Keratinocyte (primary cell): Measurements from ENCODE around the gene MAGI2.

Source experiments
- CTCF ChIP-seq, 3 experiments: IDR thresholded peaks in 1 of 3; conservative IDR thresholded peaks in 1 of 3; optimal IDR thresholded peaks in 1 of 3; 2 replicates in 2 of 3; 3 replicates in 1 of 3; pipeline versions ENCODE3 to v1.5.1; 2011; ENCODE audit warnings: low read length in 3 of 3, mild to moderate bottlenecking in 3 of 3, moderate library complexity in 2 of 3, control low read depth in 1 of 3, inconsistent platforms in 1 of 3; ENCODE audit not compliant: insufficient read depth in 2 of 3; ENCODE audit errors: extremely low read depth in 1 of 3
- EZH2 ChIP-seq: IDR thresholded peaks from one replicate; pipeline ENCODE4 v1.6.1; 2012; ENCODE audit warnings: inconsistent platforms, mild to moderate bottlenecking, low read length, moderate library complexity

GRCh38 chr7:78835897-78836296, 617.6 kb downstream of the MAGI2 start:
- TF ChIP-seq CTCF (optimal IDR thresholded peaks at IDR 0.05 in 1 of 3, IDR thresholded peaks at IDR 0.05 in 1 of 3, conservative IDR thresholded peaks at IDR 0.05 in 1 of 3; ENCODE audit: extremely low read depth in 1 of 3, insufficient read depth in 2 of 3, low read length in 3 of 3): no peak
- TF ChIP-seq EZH2: no peak
